ENCODE data around the gene HIGD1A.
A peak's percentile ranks its signal among the peaks of the same experiment; 100 is the strongest.

Gene HIGD1A

GRCh38 chr3:42749753-42750231 lies 54.5 kb downstream of the HIGD1A start:
- H3K4me3 ChIP-seq (ENCODE audit: low read length): no peak overlapping the region
- TF ChIP-seq CTCF (conservative IDR thresholded peaks at IDR 0.05; ENCODE audit: low read depth, low read length): peak; percentile 69
- no peak for DNase-seq (ENCODE audit: low read depth)

DNA sequence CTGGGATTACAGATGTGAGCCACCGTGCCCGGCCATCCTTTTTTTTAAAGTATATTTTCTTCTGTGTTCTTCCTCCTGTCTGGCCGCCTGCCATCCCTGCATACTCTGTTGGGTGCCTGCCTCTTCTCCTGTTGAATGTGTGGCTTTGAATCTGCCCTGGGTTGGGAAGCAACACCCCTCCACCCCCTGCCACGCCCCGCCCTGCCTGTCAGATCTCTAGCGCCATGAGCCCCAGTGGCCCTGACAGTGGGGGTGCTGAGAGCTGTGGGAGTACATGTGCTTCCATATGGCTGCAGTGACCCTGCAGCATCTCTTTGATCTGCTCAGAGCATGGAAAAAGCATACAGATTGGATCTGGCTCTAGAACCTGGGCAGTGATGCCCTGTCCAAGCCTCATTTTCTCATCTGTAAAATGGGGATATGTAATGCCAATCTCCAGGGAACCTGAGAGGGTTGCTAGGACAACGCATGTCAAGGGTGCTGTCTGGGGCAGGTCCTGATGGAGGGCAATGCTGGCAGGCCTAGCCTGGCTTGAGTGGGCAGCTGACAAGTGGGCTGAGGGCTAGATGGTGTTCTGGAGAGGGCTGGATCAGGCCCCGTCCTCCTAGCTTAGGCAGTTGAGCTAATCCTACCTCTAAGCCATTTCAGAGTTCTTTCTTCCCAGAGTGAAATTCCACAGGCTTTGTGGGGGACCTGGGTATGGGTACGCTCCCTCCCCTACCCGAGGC lies 55.1 kb downstream of the HIGD1A start:
- DNase-seq (ENCODE audit: low read depth): no peak
- TF ChIP-seq CTCF (conservative IDR thresholded peaks at IDR 0.05; ENCODE audit: low read depth, low read length): no peak
- H3K4me3 ChIP-seq (ENCODE audit: low read length): no peak overlapping the region

- H3K4me3 ChIP-seq (ENCODE audit: low read length): no peak overlapping the region
- no peak for TF ChIP-seq CTCF (conservative IDR thresholded peaks at IDR 0.05; ENCODE audit: low read depth, low read length)
- DNase-seq (ENCODE audit: low read depth): no peak
Measured at GRCh38 chr3:42747581-42747980, 56.7 kb downstream of the HIGD1A start.

DNA sequence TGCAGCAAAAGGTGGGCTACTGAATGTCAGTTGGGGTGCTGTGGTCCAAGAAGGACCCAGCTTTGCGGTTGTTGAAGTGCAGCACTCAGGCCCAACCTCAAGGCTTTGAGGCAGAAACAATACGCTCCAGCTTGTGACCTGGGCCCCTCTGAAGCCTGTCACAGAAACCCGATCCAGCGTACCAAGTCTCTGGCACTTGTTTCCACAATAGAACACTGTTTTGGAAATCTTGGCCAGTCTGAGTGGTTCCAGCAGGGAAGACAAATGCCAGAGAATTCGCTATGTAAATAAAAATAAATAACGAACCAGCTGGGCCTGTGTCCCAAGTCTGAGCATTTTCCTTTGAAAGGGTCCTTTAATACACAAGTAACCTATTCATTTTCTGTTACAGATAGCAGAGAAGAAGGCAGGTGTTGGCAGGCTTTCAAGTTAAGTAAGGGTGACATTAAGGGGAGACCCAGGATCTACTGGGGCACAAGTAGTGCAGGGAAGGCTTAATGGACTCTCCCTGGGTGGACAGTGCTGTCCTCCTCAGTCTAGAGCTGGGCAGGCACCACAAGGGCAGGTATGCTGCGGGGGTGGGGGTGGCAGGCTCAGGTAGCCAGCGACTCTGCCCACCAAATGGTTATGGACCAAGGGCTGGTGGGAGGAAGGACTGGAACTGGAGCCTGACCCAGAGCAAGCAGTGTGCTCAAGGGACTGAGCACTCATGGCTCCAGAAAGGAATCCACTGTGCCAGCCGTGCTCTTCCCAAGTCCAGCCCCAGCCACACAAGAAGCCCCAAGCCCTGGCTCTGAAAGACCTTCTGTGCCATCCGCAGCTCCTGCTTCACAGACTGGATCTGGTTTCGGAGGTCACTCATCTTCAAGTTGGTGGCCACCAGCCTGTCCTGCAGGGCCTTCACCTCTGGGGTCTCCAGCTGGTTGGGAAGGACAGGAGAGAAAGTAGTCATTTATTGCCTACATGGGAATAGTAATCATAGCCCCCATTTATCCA lies 57.5 kb downstream of the HIGD1A start:
- no peak overlapping the region for H3K4me3 ChIP-seq (ENCODE audit: low read length)
- TF ChIP-seq CTCF (conservative IDR thresholded peaks at IDR 0.05; ENCODE audit: low read depth, low read length): no peak
- no peak for DNase-seq (ENCODE audit: low read depth)

DNA sequence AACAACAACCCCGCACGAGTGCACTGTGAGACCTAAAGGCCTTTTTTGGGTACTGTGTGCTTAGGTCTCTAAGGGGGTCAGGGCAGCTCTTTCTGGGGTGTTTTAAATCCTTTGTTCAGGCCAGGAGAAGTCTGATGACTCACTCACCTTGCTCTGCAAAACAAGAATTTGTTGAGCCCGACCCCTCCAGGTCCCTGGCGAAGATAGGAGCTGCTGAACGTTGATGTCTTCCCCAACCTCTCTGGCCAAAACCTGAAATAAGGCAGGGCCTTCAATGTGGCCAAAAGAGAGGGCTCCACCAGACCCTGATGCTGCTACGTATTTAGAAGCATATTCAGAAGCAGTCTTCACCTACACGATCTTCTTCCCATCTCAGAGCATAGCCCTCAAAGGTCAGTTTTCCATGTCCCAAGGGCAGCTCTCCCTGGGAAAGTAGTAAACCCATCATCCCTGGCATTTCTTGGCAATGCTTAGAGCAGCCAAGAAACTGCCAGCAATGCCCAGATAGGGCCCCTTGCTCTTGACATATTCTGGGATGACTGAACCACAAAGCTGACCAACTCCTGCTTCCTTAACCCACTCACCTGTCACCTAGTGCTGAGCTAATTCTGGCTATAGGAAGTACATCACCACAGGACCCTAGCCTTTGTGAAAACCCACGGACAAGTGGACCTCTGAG lies 58.4 kb downstream of the HIGD1A start:
- TF ChIP-seq CTCF (conservative IDR thresholded peaks at IDR 0.05; ENCODE audit: low read depth, low read length): no peak
- H3K4me3 ChIP-seq (ENCODE audit: low read length): no peak overlapping the region
- DNase-seq (ENCODE audit: low read depth): no peak

DNA sequence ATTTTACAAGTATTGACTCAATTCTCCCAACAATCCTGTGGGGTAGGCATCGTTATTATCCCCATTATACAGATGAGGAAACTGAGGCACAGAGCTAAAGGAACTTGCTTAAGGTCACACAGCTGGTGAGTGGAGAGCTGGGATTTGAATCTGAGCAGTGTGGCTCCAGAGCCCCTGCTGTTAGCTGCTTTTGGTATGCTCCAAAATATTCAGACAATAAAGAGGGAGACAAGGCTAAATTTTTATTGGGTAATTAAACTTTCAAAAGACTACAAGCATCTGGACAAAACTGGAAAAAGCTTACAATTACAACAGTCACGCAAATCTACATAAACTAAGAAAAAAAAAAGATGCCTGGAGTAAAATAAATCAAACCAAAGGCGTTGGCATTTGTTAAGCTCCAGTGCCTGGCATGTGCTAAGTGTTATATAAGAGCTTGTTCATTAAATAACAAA lies 59.0 kb downstream of the HIGD1A start:
- TF ChIP-seq CTCF (conservative IDR thresholded peaks at IDR 0.05; ENCODE audit: low read depth, low read length): no peak
- no peak for DNase-seq (ENCODE audit: low read depth)
- H3K4me3 ChIP-seq (ENCODE audit: low read length): no peak overlapping the region
